ENCODE measurements around the gene ARMH1. TPM values are rescaled to one million over a fixed set of nuclear protein-coding genes. Genes with fewer than 3 reads are reported as not detected.

The ARMH1 gene
- total and polyA plus RNA-seq, 2 experiments from 2014 or later = 1.4 to 1.6 TPM

DNA sequence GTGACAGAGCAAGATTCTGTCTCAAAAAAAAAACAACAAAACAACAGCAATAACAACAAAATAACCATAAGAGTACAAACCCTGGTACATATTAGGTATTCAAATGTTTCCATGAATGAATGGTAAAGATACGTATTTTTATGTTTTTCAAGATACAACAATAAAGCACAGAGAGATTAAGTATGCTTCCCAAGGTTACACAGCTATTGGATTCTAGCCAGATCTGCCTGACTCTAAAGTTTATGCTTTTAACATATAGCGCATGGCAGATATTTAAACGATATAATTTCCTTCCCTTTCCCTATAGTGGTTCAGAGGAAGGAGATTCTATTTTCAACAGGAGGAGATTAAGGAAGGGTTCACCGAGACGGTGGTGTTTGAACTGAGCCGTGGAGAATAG is 31.0 kb downstream of the ARMH1 start:
- Histone ChIP-seq H3K36me3 (ENCODE audit: low read depth) (no peaks in the 10 kb centered on the region), H3F3A (ENCODE audit: insufficient read depth) (peaks cover 13% of the 10 kb centered on the region), H3K79me2 (ENCODE audit: insufficient read depth) (no peaks in the 10 kb centered on the region), H3K9me2 (ENCODE audit: insufficient read depth) (no peaks in the 10 kb centered on the region), H3K4me1 (ENCODE audit: insufficient read depth) (peaks cover 23% of the 10 kb centered on the region), H4K20me1 (ENCODE audit: insufficient read depth) (no peaks in the 10 kb centered on the region), H3K27me3 (replicated peaks; ENCODE audit: insufficient read depth) (no peaks in the 10 kb centered on the region), H3K4me3 (no peak overlapping the region), H3K9me3 (ENCODE audit: low read depth) (no peaks in the 10 kb centered on the region), H3K27ac (no peak overlapping the region), H3K4me2 (ENCODE audit: unreplicated experiment) (no peak overlapping the region), H2AFZ (no peak overlapping the region), H3K9ac (no peak overlapping the region)
- no peak for TF ChIP-seq EZH2phosphoT487 (IDR thresholded peaks at IDR 0.05; ENCODE audit: insufficient read depth, low read depth)
- no peak for TF ChIP-seq EZH2 (IDR thresholded peaks at IDR 0.05; ENCODE audit: insufficient read depth, poor library complexity, severe bottlenecking)
- in situ Hi-C loops (cut with MboI) = no loop called here
- no peak for DNase-seq
- WGBS, 2 experiments (ENCODE audit: low coverage in 1 of 2, low lambda C conversion rate in 2 of 2, missing lambda C conversion rate in 2 of 2) = 87 to 89% methylated on average over 6 of the region's 6 CpGs

DNA sequence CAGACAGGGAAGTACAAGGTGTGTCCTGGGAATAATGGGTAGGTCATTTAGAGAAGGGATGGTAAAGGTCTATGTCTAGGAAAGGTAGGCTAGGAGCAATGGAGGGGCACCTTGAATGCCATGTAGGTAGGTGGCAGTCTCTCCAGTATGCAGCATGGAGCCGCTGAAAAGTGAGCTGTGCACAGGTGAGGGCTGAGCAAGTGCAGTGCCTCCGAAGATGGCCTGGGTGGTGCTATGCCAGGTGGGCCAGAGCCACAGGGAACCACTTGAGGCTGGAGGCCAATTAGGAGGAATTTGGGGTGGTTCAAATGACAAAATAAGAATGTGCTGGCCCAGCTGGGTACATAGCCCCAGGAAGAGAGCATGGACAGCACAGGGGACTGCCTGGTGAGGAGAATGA is 31.4 kb downstream of the ARMH1 start:
- DNase-seq = no peak
- no peak overlapping the region for H2AFZ ChIP-seq
- no peak for TF ChIP-seq EZH2 (IDR thresholded peaks at IDR 0.05; ENCODE audit: insufficient read depth, poor library complexity, severe bottlenecking)
- TF ChIP-seq EZH2phosphoT487 (IDR thresholded peaks at IDR 0.05; ENCODE audit: insufficient read depth, low read depth) = no peak
- no peaks in the 10 kb centered on the region for H3K27me3 ChIP-seq (replicated peaks; ENCODE audit: insufficient read depth)
- no peaks in the 10 kb centered on the region for H3K9me3 ChIP-seq (ENCODE audit: low read depth)
- H3K79me2 ChIP-seq (ENCODE audit: insufficient read depth) = no peaks in the 10 kb centered on the region
- in situ Hi-C loops (cut with MboI) = no loop called here
- no peak overlapping the region for H3K27ac ChIP-seq
- no peaks in the 10 kb centered on the region for H3K36me3 ChIP-seq (ENCODE audit: low read depth)
- peaks cover 23% of the 10 kb centered on the region for H3K4me1 ChIP-seq (ENCODE audit: insufficient read depth)
- no peak overlapping the region for H3K4me2 ChIP-seq (ENCODE audit: unreplicated experiment)
- H4K20me1 ChIP-seq (ENCODE audit: insufficient read depth) = no peaks in the 10 kb centered on the region
- peaks cover 13% of the 10 kb centered on the region for H3F3A ChIP-seq (ENCODE audit: insufficient read depth)
- H3K4me3 ChIP-seq = no peak overlapping the region
- H3K9ac ChIP-seq = no peak overlapping the region
- 100% methylated on average over 2 of the region's 2 CpGs for WGBS, 2 experiments (ENCODE audit: low coverage in 1 of 2, low lambda C conversion rate in 2 of 2, missing lambda C conversion rate in 2 of 2)
- H3K9me2 ChIP-seq (ENCODE audit: insufficient read depth) = no peaks in the 10 kb centered on the region

DNA sequence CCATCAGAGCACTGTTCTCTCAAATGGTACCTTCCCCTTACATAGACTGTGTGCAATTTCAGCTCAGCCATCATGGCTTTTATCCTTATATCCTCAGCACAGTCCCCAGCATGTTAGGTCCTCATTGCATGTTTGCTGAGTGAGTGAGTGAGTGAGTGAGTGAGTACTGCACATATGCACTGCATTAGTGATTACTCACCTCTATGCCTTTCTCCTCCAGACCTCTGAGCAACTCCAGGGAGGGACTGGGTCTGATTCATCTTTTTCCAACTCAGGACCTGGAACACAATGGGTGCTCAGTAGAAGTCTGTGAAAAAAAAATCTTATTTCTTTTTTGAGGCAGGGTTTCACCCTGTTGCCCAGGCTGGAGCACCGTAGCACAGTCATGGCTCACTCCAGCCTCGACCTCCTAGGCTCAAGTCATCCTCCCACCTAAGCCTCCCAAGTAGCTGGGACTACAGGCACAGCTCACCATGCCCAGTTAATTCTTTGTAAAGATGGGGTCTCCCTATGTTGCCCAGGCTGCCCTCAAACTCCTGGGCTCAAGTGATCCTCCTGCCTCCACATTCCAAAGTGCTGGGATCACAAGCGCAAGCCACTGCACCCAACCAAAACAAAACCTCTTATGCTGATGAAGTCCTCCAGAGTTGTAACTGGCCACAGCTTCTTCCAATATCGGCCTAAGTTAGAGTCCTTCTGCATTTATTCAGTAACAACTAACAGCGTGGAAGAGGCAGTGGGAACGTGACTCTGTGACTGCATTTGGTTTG is 32.8 kb downstream of the ARMH1 start:
- Histone ChIP-seq H3K27me3 (replicated peaks; ENCODE audit: insufficient read depth) (no peaks in the 10 kb centered on the region), H3K9ac (peak overlapping the region; percentile 84), H4K20me1 (ENCODE audit: insufficient read depth) (no peaks in the 10 kb centered on the region), H2AFZ (peak overlapping the region; percentile 81), H3K36me3 (ENCODE audit: low read depth) (no peaks in the 10 kb centered on the region), H3K9me2 (ENCODE audit: insufficient read depth) (no peaks in the 10 kb centered on the region), H3K79me2 (ENCODE audit: insufficient read depth) (no peaks in the 10 kb centered on the region), H3K4me1 (ENCODE audit: insufficient read depth) (peaks cover 23% of the 10 kb centered on the region), H3K4me3 (peak overlapping the region; percentile 51), H3K9me3 (ENCODE audit: low read depth) (no peaks in the 10 kb centered on the region), H3F3A (ENCODE audit: insufficient read depth) (peaks cover 13% of the 10 kb centered on the region), H3K27ac (peak overlapping the region; percentile 98), H3K4me2 (ENCODE audit: unreplicated experiment) (peak overlapping the region; percentile 85)
- 40 to 51% methylated on average over 6 of the region's 6 CpGs for WGBS, 2 experiments (ENCODE audit: low coverage in 1 of 2, low lambda C conversion rate in 2 of 2, missing lambda C conversion rate in 2 of 2)
- DNase-seq = peak; percentile 97
- TF ChIP-seq EZH2 (IDR thresholded peaks at IDR 0.05; ENCODE audit: insufficient read depth, poor library complexity, severe bottlenecking) (no peak), EZH2phosphoT487 (IDR thresholded peaks at IDR 0.05; ENCODE audit: insufficient read depth, low read depth) (no peak)
- in situ Hi-C loops (cut with MboI) = no loop called here

DNA sequence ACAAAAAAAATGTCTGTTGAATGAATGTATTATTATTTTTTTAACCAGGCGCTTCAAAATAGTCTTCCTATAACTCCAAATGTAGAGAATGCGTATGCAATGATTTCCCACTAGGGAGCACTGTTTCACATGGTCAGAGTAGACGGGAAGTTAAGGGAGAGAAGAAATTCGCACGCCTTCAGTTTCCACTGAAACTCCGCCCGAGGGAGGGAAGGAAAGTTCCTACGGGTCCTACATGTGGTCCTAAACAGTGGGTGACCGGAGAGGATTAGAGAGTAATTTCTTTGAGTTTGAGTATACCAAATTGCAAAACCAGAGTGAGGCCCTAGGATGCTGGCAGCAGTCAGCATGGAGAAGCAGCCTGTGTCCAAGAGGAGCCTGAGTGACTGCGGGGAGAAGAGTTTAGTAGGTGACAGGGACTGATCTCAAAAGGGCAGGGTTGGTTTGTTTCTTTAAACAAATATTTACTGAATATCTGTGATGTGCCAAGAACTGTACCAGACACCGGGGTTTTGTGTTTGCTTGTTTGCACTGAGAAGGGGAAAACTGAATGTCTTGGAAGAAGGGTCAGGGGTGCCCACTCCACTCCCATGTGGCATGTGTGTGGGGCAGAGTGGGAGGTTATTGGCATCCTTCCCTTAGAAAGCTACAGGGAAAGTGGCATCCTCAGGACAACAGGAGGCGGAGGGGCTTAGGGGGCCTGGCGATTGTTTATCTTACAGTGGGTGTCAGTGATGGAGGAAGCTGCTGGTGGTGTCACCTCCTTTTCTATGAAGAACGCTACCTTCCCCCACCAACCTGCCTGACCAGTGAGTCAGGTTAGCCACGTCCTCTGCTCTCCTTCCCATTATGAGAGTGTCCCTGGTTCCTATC is 33.7 kb downstream of the ARMH1 start:
- H3F3A ChIP-seq (ENCODE audit: insufficient read depth) = peaks cover 13% of the 10 kb centered on the region
- TF ChIP-seq EZH2phosphoT487 (IDR thresholded peaks at IDR 0.05; ENCODE audit: insufficient read depth, low read depth) (no peak), EZH2 (IDR thresholded peaks at IDR 0.05; ENCODE audit: insufficient read depth, poor library complexity, severe bottlenecking) (no peak)
- in situ Hi-C loops (cut with MboI) = no loop called here
- H4K20me1 ChIP-seq (ENCODE audit: insufficient read depth) = no peaks in the 10 kb centered on the region
- 32 to 34% methylated on average over 15 of the region's 15 CpGs for WGBS, 2 experiments (ENCODE audit: low coverage in 1 of 2, low lambda C conversion rate in 2 of 2, missing lambda C conversion rate in 2 of 2)
- no peaks in the 10 kb centered on the region for H3K36me3 ChIP-seq (ENCODE audit: low read depth)
- no peaks in the 10 kb centered on the region for H3K27me3 ChIP-seq (replicated peaks; ENCODE audit: insufficient read depth)
- peaks cover 23% of the 10 kb centered on the region for H3K4me1 ChIP-seq (ENCODE audit: insufficient read depth)
- peak overlapping the region; percentile 51; the same call in 1 of the 2 replicates for H3K4me3 ChIP-seq
- H3K9me3 ChIP-seq (ENCODE audit: low read depth) = no peaks in the 10 kb centered on the region
- H3K9me2 ChIP-seq (ENCODE audit: insufficient read depth) = no peaks in the 10 kb centered on the region
- peak overlapping the region; percentile 85 for H3K4me2 ChIP-seq (ENCODE audit: unreplicated experiment)
- peak overlapping the region; percentile 84 for H3K9ac ChIP-seq
- H2AFZ ChIP-seq = peak overlapping the region; percentile 81
- H3K79me2 ChIP-seq (ENCODE audit: insufficient read depth) = no peaks in the 10 kb centered on the region
- peak; percentile 87 for DNase-seq
- peak overlapping the region; percentile 98 for H3K27ac ChIP-seq
